HUES64 (cell line): ENCODE measurements around the gene RNF183.
"Not testable (repeated sequence)": the region's sequence is repeated elsewhere in the genome, so short reads cannot be mapped to it uniquely, and the experiment has no call there.

ENCODE experiments used
- H3K27ac ChIP-seq: 2 replicates; pipeline ENCODE4 v1.7.0; 2013; ENCODE audit warnings: low read depth, low read length, inconsistent platforms
- H3K27me3 ChIP-seq: 2 replicates; pipeline ENCODE4 v1.6.1; 2013; ENCODE audit warnings: mild to moderate bottlenecking, low read length; ENCODE audit not compliant: insufficient read depth
- H3K36me3 ChIP-seq: 2 replicates; pipeline ENCODE4 v1.6.1; 2013; ENCODE audit warnings: mild to moderate bottlenecking, low read length; ENCODE audit not compliant: insufficient read depth
- H3K4me1 ChIP-seq: 2 replicates; pipeline ENCODE4 v1.6.1; 2013; ENCODE audit warnings: mild to moderate bottlenecking, low read length, moderate library complexity; ENCODE audit not compliant: insufficient read depth
- H3K4me3 ChIP-seq: 2 replicates; pipeline ENCODE4 v1.5.1; 2013; ENCODE audit warnings: mild to moderate bottlenecking, low read length, moderate library complexity
- H3K9ac ChIP-seq: 2 replicates; pipeline ENCODE4 v1.6.1; 2013; ENCODE audit warnings: mild to moderate bottlenecking, low read depth, low read length
- H3K9me3 ChIP-seq: 2 replicates; pipeline ENCODE4 v1.6.1; 2013; ENCODE audit warnings: low read depth, low read length; ENCODE audit not compliant: insufficient read depth
- WGBS: fragments of 150-250, 120-280 bp; methylation state at CpG from one replicate; pipeline ENCODE4 v1.1.7; 2013; ENCODE audit warnings: missing lambda C conversion rate; 5-methylcytosine and 5-hydroxymethylcytosine counted together

Gene RNF183

GRCh38 chr9:113296796-113297558, 6.2 kb downstream of the RNF183 start:
- Histone ChIP-seq H3K9me3 (no peaks in the 10 kb centered on the region), H3K4me3 (no peak overlapping the region), H3K27me3 (no peaks in the 10 kb centered on the region), H3K36me3 (peaks cover 22% of the 10 kb centered on the region), H3K4me1 (no peaks in the 10 kb centered on the region), H3K9ac (no peak overlapping the region), H3K27ac (no peak overlapping the region)
- WGBS = 91% methylated on average over 8 of the region's 9 CpGs

- H3K9ac ChIP-seq, H3K4me3 ChIP-seq, H3K27me3 ChIP-seq, H3K4me1 ChIP-seq, H3K9me3 ChIP-seq, H3K27ac ChIP-seq: not testable (repeated sequence)
- 95% methylated on average over 7 of the region's 8 CpGs for WGBS
- H3K36me3 ChIP-seq = peaks cover 30% of the 10 kb centered on the region
Observed at GRCh38 chr9:113296247-113296646, 6.9 kb downstream of the RNF183 start.

GRCh38 chr9:113293285-113293878, 9.8 kb downstream of the RNF183 start:
- Histone ChIP-seq H3K9me3 (no peaks in the 10 kb centered on the region), H3K4me3 (no peak overlapping the region), H3K4me1 (no peaks in the 10 kb centered on the region), H3K36me3 (peaks cover 58% of the 10 kb centered on the region), H3K9ac (no peak overlapping the region), H3K27ac (no peak overlapping the region), H3K27me3 (no peaks in the 10 kb centered on the region)
- WGBS = 95% methylated on average over 7 of the region's 7 CpGs

- Histone ChIP-seq H3K27me3 (no peaks in the 10 kb centered on the region), H3K4me1 (no peaks in the 10 kb centered on the region), H3K9ac (no peak overlapping the region), H3K4me3 (no peak overlapping the region), H3K27ac (no peak overlapping the region), H3K9me3 (no peaks in the 10 kb centered on the region), H3K36me3 (peaks cover 89% of the 10 kb centered on the region)
- 96% methylated on average over 6 of the region's 6 CpGs for WGBS
Observed at GRCh38 chr9:113290052-113290607, 13.0 kb downstream of the RNF183 start.

GRCh38 chr9:113289091-113289490, 14.1 kb downstream of the RNF183 start:
- no peak overlapping the region for H3K9ac ChIP-seq
- H3K36me3 ChIP-seq = peaks cover 98% of the 10 kb centered on the region
- H3K4me1 ChIP-seq = no peaks in the 10 kb centered on the region
- H3K27me3 ChIP-seq = no peaks in the 10 kb centered on the region
- 95% methylated on average over 2 of the region's 2 CpGs for WGBS
- H3K9me3 ChIP-seq = no peaks in the 10 kb centered on the region
- H3K27ac ChIP-seq = no peak overlapping the region
- H3K4me3 ChIP-seq = no peak overlapping the region

- Histone ChIP-seq H3K36me3 (peaks cover 92% of the 10 kb centered on the region), H3K9me3 (no peaks in the 10 kb centered on the region), H3K27me3 (no peaks in the 10 kb centered on the region), H3K27ac (no peak overlapping the region), H3K4me1 (0 out of 2 replicates have a peak, but pooled peaks cover under 1% of the 10 kb centered on the region), H3K9ac (no peak overlapping the region), H3K4me3 (no peak overlapping the region)
- WGBS = 96% methylated on average over 4 of the region's 4 CpGs
Observed at GRCh38 chr9:113281356-113281755, 21.8 kb downstream of the RNF183 start.

- peaks cover 68% of the 10 kb centered on the region for H3K36me3 ChIP-seq
- 96% methylated on average over 4 of the region's 4 CpGs for whole genome bisulfite sequencing
Observed at GRCh38 chr9:113278840-113279239, 24.3 kb downstream of the RNF183 start.

GRCh38 chr9:113275157-113276131, 27.7 kb downstream of the RNF183 start, which contains the start of the genes CDC26 and PRPF4:
CDC26 (minus strand) TSS chr9:113275572; CDS start chr9:113272507, 3,065 bp downstream.
PRPF4 (plus strand) TSS chr9:113275658; CDS start chr9:113275744, 86 bp downstream.
- under 1% methylated on average over 61 of the region's 63 CpGs for WGBS

More at GRCh38 chr9:113278840-113279239, 24.3 kb downstream of the RNF183 start:
- no peak overlapping the region for H3K4me3 ChIP-seq
- H3K9ac ChIP-seq = no peak overlapping the region
- H3K9me3 ChIP-seq = no peaks in the 10 kb centered on the region
- 0 out of 2 replicates have a peak, but pooled peaks cover 3% of the 10 kb centered on the region for H3K4me1 ChIP-seq
- no peaks in the 10 kb centered on the region for H3K27me3 ChIP-seq
- no peak overlapping the region for H3K27ac ChIP-seq

GRCh38 chr9:113274474-113275156, 28.6 kb downstream of the RNF183 start:
- Histone ChIP-seq H3K27me3 (no peaks in the 10 kb centered on the region), H3K9ac (peak overlapping the region; percentile 57), H3K4me1 (0 out of 2 replicates have a peak, but pooled peaks cover 3% of the 10 kb centered on the region), H3K4me3 (peak overlapping the region; percentile 78), H3K27ac (peak overlapping the region; percentile 69; the same call in 1 of the 2 replicates), H3K9me3 (no peaks in the 10 kb centered on the region), H3K36me3 (peaks cover 65% of the 10 kb centered on the region)
- under 1% methylated on average over 12 of the region's 15 CpGs for WGBS

More at GRCh38 chr9:113275157-113276131, 27.7 kb downstream of the RNF183 start, which contains the start of the genes CDC26 and PRPF4:
- H3K27ac ChIP-seq = peak within 1 kb of the TSS; percentile 69
- no peaks in the 10 kb centered on the region for H3K27me3 ChIP-seq
- H3K4me3 ChIP-seq = peak within 1 kb of the TSS; percentile 78
- H3K9ac ChIP-seq = peak within 1 kb of the TSS; percentile 91
- H3K9me3 ChIP-seq = no peaks in the 10 kb centered on the region
- 0 out of 2 replicates have a peak, but pooled peaks cover 3% of the 10 kb centered on the region for H3K4me1 ChIP-seq
- peaks cover 65% of the 10 kb centered on the region for H3K36me3 ChIP-seq

GRCh38 chr9:113269871-113270270, 33.3 kb downstream of the RNF183 start:
- no peak overlapping the region for H3K9ac ChIP-seq

More at GRCh38 chr9:113269871-113270270, 33.3 kb downstream of the RNF183 start:
- Histone ChIP-seq H3K4me1 (no peaks in the 10 kb centered on the region), H3K36me3 (peaks cover 62% of the 10 kb centered on the region), H3K27ac (no peak overlapping the region), H3K27me3 (no peaks in the 10 kb centered on the region), H3K9me3 (no peaks in the 10 kb centered on the region), H3K4me3 (no peak overlapping the region)
- 89% methylated on average over 1 of the region's 2 CpGs for WGBS
